SHP77 (cell line): Measurements from ENCODE around the gene SP2.
A peak's percentile ranks its signal among the peaks of the same experiment; 100 is the strongest.
"Not testable (repeated sequence)": the region's sequence is repeated elsewhere in the genome, so short reads cannot be mapped to it uniquely, and the experiment has no call there.

Source experiments
- DNase-seq, 2 experiments: peaks; one replicate each; lab custom pipeline; 2025; lab: John Stamatoyannopoulos, UW

Gene SP2

GRCh38 chr17:47924785-47925677, 29.0 kb downstream of the SP2 start:
- no peak for DNase-seq

GRCh38 chr17:47925678-47925988, 29.6 kb downstream of the SP2 start:
- no peak for DNase-seq

GRCh38 chr17:47927821-47928400, 31.9 kb downstream of the SP2 start:
- no peak for DNase-seq

- no peak for DNase-seq
Observed at GRCh38 chr17:47928415-47928814, 32.4 kb downstream of the SP2 start.

GRCh38 chr17:47929218-47930000, 33.4 kb downstream of the SP2 start:
- no peak for DNase-seq

- no peak for DNase-seq
Observed at GRCh38 chr17:47931848-47932247, 35.8 kb downstream of the SP2 start.

- no peak for DNase-seq
Observed at GRCh38 chr17:47934856-47935255, 38.8 kb downstream of the SP2 start.

- DNase-seq = not testable (repeated sequence)
Observed at GRCh38 chr17:47935468-47935867, 39.4 kb downstream of the SP2 start.

GRCh38 chr17:47935961-47936360, 39.9 kb downstream of the SP2 start:
- no peak for DNase-seq

- DNase-seq = no peak
Observed at GRCh38 chr17:47937941-47938340, 41.9 kb downstream of the SP2 start.

- DNase-seq = peak; percentile 99 to 100
Observed at GRCh38 chr17:47941246-47942095, 45.4 kb downstream of the SP2 start, which contains the start of gene PNPO. TSS of gene PNPO (plus strand) at chr17:47941571. CDS start at chr17:47941676, 105 bp downstream.

- no peak for DNase-seq
Observed at GRCh38 chr17:47942096-47942510, 46.1 kb downstream of the SP2 start.

- DNase-seq = no peak
Observed at GRCh38 chr17:47942568-47942967, 46.5 kb downstream of the SP2 start.

- no peak for DNase-seq
Observed at GRCh38 chr17:47945080-47945479, 49.0 kb downstream of the SP2 start.

- DNase-seq = no peak
Observed at GRCh38 chr17:47945529-47946508, 49.8 kb downstream of the SP2 start.

GRCh38 chr17:47946516-47946915, 50.5 kb downstream of the SP2 start:
- DNase-seq = no peak

- peak; percentile 70 to 83 for DNase-seq
Observed at GRCh38 chr17:47946929-47947397, 50.9 kb downstream of the SP2 start.

- peak in 1 of 2 experiments; percentile 28 for DNase-seq
Observed at GRCh38 chr17:47948706-47949196, 52.7 kb downstream of the SP2 start.

GRCh38 chr17:47949197-47949759, 53.2 kb downstream of the SP2 start:
- DNase-seq = peak; percentile 63 to 79

GRCh38 chr17:47949946-47950345, 53.9 kb downstream of the SP2 start:
- DNase-seq = no peak
